AG08396 (cell line): ENCODE measurements around the gene VAMP1.
"Not testable (repeated sequence)": the region's sequence is repeated elsewhere in the genome, so short reads cannot be mapped to it uniquely, and the experiment has no call there.

ENCODE experiments used
- DNase-seq: peaks from one replicate; pipeline ENCODE4 v3.0.0; 2012; ENCODE audit warnings: low spot score, mixed read lengths

Gene VAMP1

GRCh38 chr12:6451348-6452244 lies 18.9 kb downstream of the VAMP1 start, which contains the start of gene TAPBPL:
Gene TAPBPL, plus strand, starts transcription at chr12:6452042. Its CDS starts 207 bp downstream, at chr12:6452249.
- DNase-seq: peak; percentile 82

GRCh38 chr12:6450869-6451347 lies 19.6 kb downstream of the VAMP1 start:
- peak; percentile 21 for DNase-seq

GRCh38 chr12:6450091-6450868 lies 20.2 kb downstream of the VAMP1 start:
- DNase-seq: no peak

- DNase-seq: no peak
Observed at GRCh38 chr12:6444704-6445688, 25.5 kb downstream of the VAMP1 start, which contains the start of gene CD27. Gene CD27, plus strand, starts transcription at chr12:6444955. Its CDS starts 141 bp downstream, at chr12:6445096.

GRCh38 chr12:6444031-6444430 lies 26.4 kb downstream of the VAMP1 start:
- DNase-seq: no peak

GRCh38 chr12:6443361-6443983 lies 27.0 kb downstream of the VAMP1 start:
- no peak for DNase-seq

GRCh38 chr12:6442836-6443235 lies 27.6 kb downstream of the VAMP1 start:
- DNase-seq: no peak

- no peak for DNase-seq
Observed at GRCh38 chr12:6440391-6440790, 30.1 kb downstream of the VAMP1 start.

GRCh38 chr12:6438345-6438744 lies 32.1 kb downstream of the VAMP1 start:
- DNase-seq: no peak

- no peak for DNase-seq
Observed at GRCh38 chr12:6437586-6437985, 32.9 kb downstream of the VAMP1 start.

- no peak for DNase-seq
Observed at GRCh38 chr12:6435961-6436715, 34.3 kb downstream of the VAMP1 start.

GRCh38 chr12:6434205-6435140 lies 36.0 kb downstream of the VAMP1 start:
- no peak for DNase-seq

- no peak for DNase-seq
Observed at GRCh38 chr12:6432991-6433390, 37.5 kb downstream of the VAMP1 start.

GRCh38 chr12:6430124-6430989 lies 40.1 kb downstream of the VAMP1 start:
- DNase-seq: peak; percentile 91

GRCh38 chr12:6428326-6428725 lies 42.2 kb downstream of the VAMP1 start:
- no peak for DNase-seq

- DNase-seq: not testable (repeated sequence)
Observed at GRCh38 chr12:6427796-6428195, 42.7 kb downstream of the VAMP1 start.

GRCh38 chr12:6426882-6427671 lies 43.4 kb downstream of the VAMP1 start:
- no peak for DNase-seq
